ENCODE data around the gene NLRP1. TPM values are rescaled to one million over a fixed set of nuclear protein-coding genes. Genes with fewer than 3 reads are reported as not detected.

The NLRP1 gene
- total RNA-seq, 4 donors from 2014 or later, result 7.6 to 21.8 (median 13.7) TPM

DNA sequence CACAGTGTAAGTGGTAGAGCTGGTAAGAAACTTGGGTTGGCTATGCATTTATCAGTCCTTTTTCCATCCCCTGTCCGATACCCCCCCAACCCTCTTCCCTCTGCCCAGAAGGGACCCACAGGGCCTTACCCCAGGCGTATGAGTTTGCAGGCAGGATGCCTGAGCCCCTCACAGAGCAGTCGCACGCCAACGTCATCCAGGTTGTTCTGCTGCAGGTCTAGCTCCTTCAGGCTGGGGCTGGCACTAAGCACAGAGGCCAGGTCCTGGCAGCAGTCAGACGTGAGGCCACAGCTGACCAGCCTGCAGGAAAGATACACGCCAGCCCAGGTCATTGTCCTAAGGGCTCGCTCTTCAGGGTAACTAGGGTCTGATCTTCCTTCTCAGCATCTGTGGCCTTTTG lies 45.0 kb downstream of the NLRP1 start:
- WGBS, 2 donors (ENCODE audit: low coverage in 1 of 2), result 93% methylated on average over 7 of the region's 8 CpGs; no CpG with 5 or more reads in 1 of the 2 donors
- H3K27me3 ChIP-seq, result no peaks in the 10 kb centered on the region
- no peak overlapping the region for H3K4me3 ChIP-seq
- intact Hi-C loops (cut with DNase I; ENCODE audit: low total_unique reads), result no loop called here
- in situ Hi-C loops (cut with MboI; ENCODE audit: low pct_ligation_motif_present in 1 of 4, low pct_unique_long_range_greater_than_20kb in 1 of 4, low sequenced_read_pairs in 3 of 4), result no loop called here
- no peaks in the 10 kb centered on the region for H3K36me3 ChIP-seq
- H3K27ac ChIP-seq, result no peak overlapping the region
- H3K9me3 ChIP-seq, result no peaks in the 10 kb centered on the region
- no peak for TF ChIP-seq POLR2A (IDR thresholded peaks at IDR 0.05)
- no peak for TF ChIP-seq EP300 (IDR thresholded peaks at IDR 0.05; ENCODE audit: low read depth)
- TF ChIP-seq POLR2AphosphoS5 (IDR thresholded peaks at IDR 0.05), result no peak
- TF ChIP-seq, protein P1, sequence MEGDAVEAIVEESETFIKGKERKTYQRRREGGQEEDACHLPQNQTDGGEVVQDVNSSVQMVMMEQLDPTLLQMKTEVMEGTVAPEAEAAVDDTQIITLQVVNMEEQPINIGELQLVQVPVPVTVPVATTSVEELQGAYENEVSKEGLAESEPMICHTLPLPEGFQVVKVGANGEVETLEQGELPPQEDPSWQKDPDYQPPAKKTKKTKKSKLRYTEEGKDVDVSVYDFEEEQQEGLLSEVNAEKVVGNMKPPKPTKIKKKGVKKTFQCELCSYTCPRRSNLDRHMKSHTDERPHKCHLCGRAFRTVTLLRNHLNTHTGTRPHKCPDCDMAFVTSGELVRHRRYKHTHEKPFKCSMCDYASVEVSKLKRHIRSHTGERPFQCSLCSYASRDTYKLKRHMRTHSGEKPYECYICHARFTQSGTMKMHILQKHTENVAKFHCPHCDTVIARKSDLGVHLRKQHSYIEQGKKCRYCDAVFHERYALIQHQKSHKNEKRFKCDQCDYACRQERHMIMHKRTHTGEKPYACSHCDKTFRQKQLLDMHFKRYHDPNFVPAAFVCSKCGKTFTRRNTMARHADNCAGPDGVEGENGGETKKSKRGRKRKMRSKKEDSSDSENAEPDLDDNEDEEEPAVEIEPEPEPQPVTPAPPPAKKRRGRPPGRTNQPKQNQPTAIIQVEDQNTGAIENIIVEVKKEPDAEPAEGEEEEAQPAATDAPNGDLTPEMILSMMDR (IDR thresholded peaks at IDR 0.05), result no peak
- no peak for DNase-seq
- no peaks in the 10 kb centered on the region for H3K4me1 ChIP-seq

DNA sequence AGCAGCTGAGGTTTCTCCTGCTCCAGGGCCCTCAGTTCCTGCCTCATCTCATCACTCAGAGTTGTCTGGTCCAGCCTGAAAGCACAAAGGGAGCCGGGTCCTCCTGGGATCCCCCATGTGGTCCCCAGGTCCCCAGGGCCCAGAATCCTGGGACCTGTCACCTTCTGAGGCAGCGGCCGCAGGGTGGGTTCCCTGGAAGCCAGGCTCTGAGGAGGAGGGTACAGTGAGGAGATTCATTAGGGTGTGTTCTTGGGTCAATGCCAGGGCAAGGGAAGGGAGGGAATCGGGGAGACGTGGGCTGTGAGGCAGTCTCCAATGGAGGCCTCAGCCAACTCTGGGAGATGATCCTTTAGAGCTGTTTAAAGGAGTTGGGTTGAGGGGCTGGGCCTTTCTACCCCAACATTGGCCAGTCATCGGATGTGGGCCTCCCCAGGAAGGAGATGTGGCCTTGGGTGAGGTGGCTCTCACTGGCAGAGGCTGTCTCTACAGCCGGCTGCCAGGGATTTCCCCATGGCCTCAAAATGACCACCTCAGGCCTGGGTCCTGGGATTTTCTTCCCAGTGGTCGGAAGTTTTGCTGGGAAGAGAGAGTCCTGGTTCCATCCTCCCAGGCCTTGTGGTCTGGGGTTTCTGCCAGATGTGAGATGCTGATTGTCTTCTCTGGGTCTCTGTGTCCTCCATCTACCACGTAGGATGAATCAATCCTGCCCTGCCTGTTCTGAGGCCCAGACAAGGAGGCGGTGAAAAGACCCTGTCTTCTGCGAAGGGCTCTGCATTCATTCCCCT lies 47.3 kb downstream of the NLRP1 start:
- Histone ChIP-seq H3K9me3 (no peaks in the 10 kb centered on the region), H3K27me3 (no peaks in the 10 kb centered on the region), H3K36me3 (no peaks in the 10 kb centered on the region), H3K27ac (no peak overlapping the region), H3K4me3 (no peak overlapping the region), H3K4me1 (no peaks in the 10 kb centered on the region)
- WGBS, 2 donors (ENCODE audit: low coverage in 1 of 2), result 60 to 80% methylated on average over 1 to 11 of the region's 11 CpGs
- in situ Hi-C loops (cut with MboI; ENCODE audit: low pct_ligation_motif_present in 1 of 4, low pct_unique_long_range_greater_than_20kb in 1 of 4, low sequenced_read_pairs in 3 of 4) (no loop called here), intact Hi-C loops (cut with DNase I; ENCODE audit: low total_unique reads) (no loop called here)
- TF ChIP-seq, protein P1 (IDR thresholded peaks at IDR 0.05), result no peak
- TF ChIP-seq POLR2AphosphoS5 (IDR thresholded peaks at IDR 0.05) (no peak), POLR2A (IDR thresholded peaks at IDR 0.05) (no peak), EP300 (IDR thresholded peaks at IDR 0.05; ENCODE audit: low read depth) (no peak)
- DNase-seq, result no peak

DNA sequence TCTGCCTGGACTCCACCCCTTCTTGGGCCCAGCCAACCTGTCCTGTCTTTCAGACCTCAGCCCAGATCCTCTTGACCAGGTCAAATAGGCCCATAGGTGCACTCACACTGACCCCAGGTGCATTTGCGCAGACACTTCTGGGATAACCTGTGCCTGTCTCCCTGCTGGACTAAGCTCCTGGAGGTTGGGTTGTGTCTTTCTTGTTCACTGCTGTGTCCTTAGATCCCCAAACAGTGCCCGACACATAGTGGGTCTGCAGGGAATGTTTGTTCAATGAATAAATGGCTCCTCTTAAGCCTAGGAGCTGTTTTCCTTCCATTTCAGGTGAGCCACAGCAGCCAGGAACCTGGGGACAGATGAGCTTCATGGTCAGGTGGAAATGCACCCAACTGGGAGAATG lies 48.9 kb downstream of the NLRP1 start:
- 97% methylated on average over 2 of the region's 2 CpGs; no CpG with 5 or more reads in 1 of the 2 donors for WGBS, 2 donors (ENCODE audit: low coverage in 1 of 2)
- Histone ChIP-seq H3K4me1 (no peaks in the 10 kb centered on the region), H3K27me3 (no peaks in the 10 kb centered on the region), H3K9me3 (no peaks in the 10 kb centered on the region), H3K36me3 (no peaks in the 10 kb centered on the region), H3K27ac (no peak overlapping the region), H3K4me3 (no peak overlapping the region)
- intact Hi-C loops (cut with DNase I; ENCODE audit: low total_unique reads) (no loop called here), in situ Hi-C loops (cut with MboI; ENCODE audit: low pct_ligation_motif_present in 1 of 4, low pct_unique_long_range_greater_than_20kb in 1 of 4, low sequenced_read_pairs in 3 of 4) (no loop called here)
- DNase-seq, result no peak
- TF ChIP-seq POLR2AphosphoS5 (IDR thresholded peaks at IDR 0.05), result no peak
- TF ChIP-seq EP300 (IDR thresholded peaks at IDR 0.05; ENCODE audit: low read depth), result no peak
- no peak for TF ChIP-seq POLR2A (IDR thresholded peaks at IDR 0.05)
- TF ChIP-seq, protein P1 (IDR thresholded peaks at IDR 0.05), result no peak

DNA sequence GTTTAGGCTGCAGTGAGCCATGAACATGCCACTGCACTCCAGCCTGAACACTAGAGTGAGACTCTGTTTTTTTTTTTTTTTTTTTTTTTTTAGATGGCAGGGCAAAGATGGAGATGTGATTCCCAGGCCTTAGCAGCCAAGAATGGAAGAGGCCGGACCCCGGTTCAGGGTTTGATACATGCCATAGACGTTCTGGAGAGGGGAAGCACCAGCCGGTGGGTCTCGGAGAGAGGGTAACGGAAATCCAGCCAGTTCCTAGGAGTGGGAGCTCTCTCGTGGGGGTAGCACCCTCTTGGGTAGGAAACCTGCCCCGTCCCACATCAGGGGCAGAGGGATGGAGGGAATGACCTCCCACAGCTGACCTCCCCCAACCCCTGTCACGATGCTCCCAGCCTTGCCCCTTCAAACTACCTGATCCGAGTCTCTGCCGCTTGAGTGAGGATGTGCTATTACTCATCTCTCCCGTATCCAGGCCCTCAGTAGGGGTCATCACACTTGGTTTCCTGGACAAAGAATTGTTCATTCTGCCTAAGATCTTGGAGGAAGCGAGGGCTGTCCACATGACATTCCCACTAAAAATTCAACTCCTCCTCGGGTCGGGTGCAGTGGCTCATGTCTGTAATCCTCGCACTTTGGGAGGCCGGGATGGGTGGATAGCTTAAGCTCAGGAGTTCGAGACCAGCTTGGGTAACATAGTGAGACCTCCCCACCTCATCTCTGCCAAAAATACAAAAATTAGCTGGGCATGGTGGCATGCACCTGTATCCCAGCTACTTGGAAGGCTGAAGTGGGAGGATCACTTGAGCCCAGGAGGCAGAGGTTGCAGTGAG lies 50.6 kb downstream of the NLRP1 start:
- 85 to 100% methylated on average over 2 to 18 of the region's 18 CpGs for WGBS, 2 donors (ENCODE audit: low coverage in 1 of 2)

More for the DNA sequence above, 50.6 kb downstream of the NLRP1 start:
- no peak for DNase-seq
- intact Hi-C loops (cut with DNase I; ENCODE audit: low total_unique reads), result no loop called here
- Histone ChIP-seq H3K9me3 (no peaks in the 10 kb centered on the region), H3K27ac (no peak overlapping the region), H3K4me1 (no peaks in the 10 kb centered on the region), H3K4me3 (no peak overlapping the region), H3K27me3 (no peaks in the 10 kb centered on the region), H3K36me3 (no peaks in the 10 kb centered on the region)
- TF ChIP-seq, protein P1 (IDR thresholded peaks at IDR 0.05), result no peak
- TF ChIP-seq EP300 (IDR thresholded peaks at IDR 0.05; ENCODE audit: low read depth) (no peak), POLR2AphosphoS5 (IDR thresholded peaks at IDR 0.05) (no peak), POLR2A (IDR thresholded peaks at IDR 0.05) (no peak)
- in situ Hi-C loops (cut with MboI; ENCODE audit: low pct_ligation_motif_present in 1 of 4, low pct_unique_long_range_greater_than_20kb in 1 of 4, low sequenced_read_pairs in 3 of 4), result no loop called here
